HepG2 (cell line): ENCODE data around the gene OTUB2. TPM values are rescaled to one million over a fixed set of nuclear protein-coding genes. Genes with fewer than 3 reads are reported as not detected.

ENCODE experiments used
- ATAC-seq: fragments of 200-7000 bp; cut with Tn5 transposase; 3 replicates; pipeline ENCODE4 v1.9.1; 2020; ENCODE audit warnings: mild to moderate bottlenecking, moderate library complexity
- BruUV-seq: library from RNA; stranded (reverse); fragments of 400-500 nt; replicated peaks from 2 replicates; lab custom pipeline; 2021; lab: Mats Ljungman, UMichigan
- CTCF ChIA-PET: fragments of 300-600 bp; formaldehyde crosslinking; extraction: SDS; loops from one replicate; lab custom pipeline; 2021; ENCODE audit warnings: low total read pairs, inconsistent platforms, low intra/inter-chr PET ratio; lab: Yijun Ruan, JAX
- POLR2A ChIA-PET: fragments of 350-600 bp; sonication (Branson Sonifier 250); formaldehyde crosslinking; loops from one replicate; lab custom pipeline; 2020; ENCODE audit warnings: antibody characterized with exemption, inconsistent platforms; lab: Yijun Ruan, JAX
- DNase-seq: peaks from one replicate; pipeline ENCODE4 v3.0.0-alpha.2; 2015; ENCODE audit warnings: low spot score
- FAIRE-seq: peaks from 3 replicates; lab custom pipeline; 2011; peaks lifted over from hg19 to GRCh38; lab: Jason Lieb, UNC
- H2AFZ ChIP-seq: one replicate; pipeline ENCODE4 v1.6.1; 2011; ENCODE audit warnings: low read length, inconsistent platforms
- H3K27ac ChIP-seq: fragments of 300-600 bp; 3 replicates; pipeline ENCODE4 v1.8.0; 2011; ENCODE audit warnings: mixed run types, mild to moderate bottlenecking, mixed read lengths, low read length, inconsistent platforms; ENCODE audit not compliant: insufficient read depth; ENCODE audit errors: extremely low read length
- H3K27me3 ChIP-seq, 2 experiments: fragments of 200-600 bp in 1 of 2; 2 replicates in 1 of 2; 3 replicates in 1 of 2; pipeline versions ENCODE4 v1.6.0 to v1.8.0; 2011; ENCODE audit warnings: low read length in 2 of 2, mild to moderate bottlenecking in 2 of 2, moderate library complexity in 2 of 2, inconsistent platforms in 1 of 2; ENCODE audit not compliant: insufficient read depth in 2 of 2, control insufficient read depth in 1 of 2
- H3K36me3 ChIP-seq, 2 experiments: fragments of 200-600 bp in 1 of 2; replicated peaks in 1 of 2; 2 replicates in 1 of 2; 3 replicates in 1 of 2; pipeline versions ENCODE4 v1.5.1 to v1.8.0; 2011; ENCODE audit warnings: low read length in 2 of 2, inconsistent platforms in 1 of 2; ENCODE audit not compliant: insufficient read depth in 2 of 2, control insufficient read depth in 1 of 2
- H3K4me1 ChIP-seq: 2 replicates; pipeline ENCODE4 v1.5.1; 2012; ENCODE audit warnings: low read length, inconsistent platforms; ENCODE audit not compliant: insufficient read depth
- H3K4me2 ChIP-seq: 2 replicates; pipeline ENCODE4 v1.6.0; 2011; ENCODE audit warnings: low read depth, low read length, inconsistent platforms
- H3K4me3 ChIP-seq, 3 experiments: fragments of 200-600 bp in 1 of 3; sonication (generic), shearing (Covaris generic) in 1 of 3; replicated peaks in 1 of 3; 2 replicates each; pipeline ENCODE4 v1.5.1; 2011 to 2016; ENCODE audit warnings: low read length in 3 of 3, inconsistent platforms in 2 of 3, low read depth in 2 of 3, mild to moderate bottlenecking in 2 of 3, control low read depth in 1 of 3, mixed read lengths in 1 of 3; ENCODE audit not compliant: insufficient read depth in 1 of 3
- H3K79me2 ChIP-seq: one replicate; pipeline ENCODE4 v1.6.1; 2011; ENCODE audit warnings: low read length, inconsistent platforms; ENCODE audit not compliant: insufficient read depth
- H3K9ac ChIP-seq: 2 replicates; pipeline ENCODE4 v1.6.0; 2011; ENCODE audit warnings: mild to moderate bottlenecking, low read depth, low read length, inconsistent platforms; ENCODE audit not compliant: insufficient read depth
- H3K9me3 ChIP-seq: 2 replicates; pipeline ENCODE4 v1.5.1; 2012; ENCODE audit warnings: mild to moderate bottlenecking, low read length
- H4K20me1 ChIP-seq: 2 replicates; pipeline ENCODE4 v1.6.0; 2011; ENCODE audit warnings: inconsistent platforms, mild to moderate bottlenecking, low read length, moderate library complexity; ENCODE audit not compliant: insufficient read depth
- ATRX ChIP-seq: sonication (generic); formaldehyde crosslinking; IDR thresholded peaks from 2 replicates; pipeline ENCODE4 v1.4.0; 2020; ENCODE audit warnings: missing genetic modification reagents, borderline replicate concordance
- HES4 ChIP-seq: sonication (generic); formaldehyde crosslinking; IDR thresholded peaks from 2 replicates; pipeline ENCODE4 v1.9.0; 2021; ENCODE audit warnings: mild to moderate bottlenecking, missing genetic modification reagents, borderline replicate concordance
- HNRNPK ChIP-seq: fragments of 200-400 bp; formaldehyde crosslinking; IDR thresholded peaks from 2 replicates; pipeline ENCODE4 v1.6.1; 2018; ENCODE audit warnings: low read length, low read depth, moderate library complexity, mild to moderate bottlenecking; ENCODE audit not compliant: poor library complexity, severe bottlenecking
- KLF6 ChIP-seq: IDR thresholded peaks from 2 replicates; pipeline ENCODE4 v1.8.0; 2016; ENCODE audit warnings: missing biosample characterization, missing genetic modification reagents
- KMT2B ChIP-seq: IDR thresholded peaks from 2 replicates; pipeline ENCODE4 v1.6.1; 2016; ENCODE audit warnings: missing genetic modification reagents, missing compliant biosample characterization
- ZFP41 ChIP-seq: sonication (generic); formaldehyde crosslinking; IDR thresholded peaks from 2 replicates; pipeline ENCODE4 v1.4.0; 2020; ENCODE audit warnings: mild to moderate bottlenecking, missing genetic modification reagents, borderline replicate concordance
- ZNF367 ChIP-seq: sonication (generic); formaldehyde crosslinking; IDR thresholded peaks from 2 replicates; pipeline ENCODE4 v1.4.0; 2020; ENCODE audit warnings: missing genetic modification reagents, borderline replicate concordance
- ZNF563 ChIP-seq: sonication (generic); formaldehyde crosslinking; IDR thresholded peaks from 2 replicates; pipeline ENCODE4 v1.8.0; 2022; ENCODE audit warnings: mild to moderate bottlenecking, moderate library complexity, missing genetic modification reagents
- WGBS: methylation state at CpG from one replicate; pipeline ENCODE4 v1.1.6; 2017; ENCODE audit warnings: low lambda C conversion rate; 5-methylcytosine and 5-hydroxymethylcytosine counted together
- in situ Hi-C: cut with HindIII; loops from 2 replicates; pipeline ENCODE4 v1.10.0; 2017; ENCODE audit warnings: low pct_unique_long_range_greater_than_20kb; ENCODE audit not compliant: extremely low pct_ligation_motif_present
- intact Hi-C: fragments of 100-400 bp; cut with micrococcal nuclease; formaldehyde crosslinking; loops from one replicate; pipeline ENCODE4 v1.10.0; 2022; ENCODE audit not compliant: unreplicated experiment
- polyA plus RNA-seq, 8 experiments: library from polyadenylated mRNA; depleted of rRNA in 3 of 8; stranded (reverse) in 7 of 8; unstranded in 1 of 8; fragments of >200 nt; fragmentation: Illumina TruSeq in 4 of 8; extraction: Trizol in 4 of 8; gene quantifications; 2 replicates each; pipeline versions ENCODE4 v1.2.1 to v1.2.3, GENCODE V29; 2011 to 2016; ENCODE audit warnings: low read depth in 4 of 8, missing spikeins in 1 of 8, mixed read lengths in 1 of 8; ENCODE audit not compliant: insufficient read depth in 1 of 8
- total RNA-seq, 5 experiments: library from RNA; depleted of rRNA; stranded (reverse); fragments of >200 nt; fragmentation: Illumina TruSeq; extraction: Trizol; gene quantifications; 2 replicates each; pipeline ENCODE4 v1.2.3, GENCODE V29; 2016; ENCODE audit warnings: low read depth in 1 of 5
- TF ChIP-seq, protein P1 (sequence below): sonication (generic); formaldehyde crosslinking; IDR thresholded peaks from 2 replicates; pipeline ENCODE4 v1.4.0; 2020; ENCODE audit warnings: missing genetic modification reagents
- TF ChIP-seq, protein P2 (sequence below): sonication (generic); formaldehyde crosslinking; IDR thresholded peaks from 2 replicates; pipeline ENCODE4 v1.4.0; 2020; ENCODE audit warnings: missing genetic modification reagents, borderline replicate concordance
- TF ChIP-seq, protein P3 (sequence below), 2 experiments: sonication (generic) in 1 of 2; formaldehyde crosslinking in 1 of 2; IDR thresholded peaks; 2 replicates each; pipeline versions ENCODE4 v1.4.0 to v1.6.1; 2018 to 2020; ENCODE audit warnings: missing genetic modification reagents in 2 of 2, borderline replicate concordance in 1 of 2, low read depth in 1 of 2, mild to moderate bottlenecking in 1 of 2, missing biosample characterization in 1 of 2

The OTUB2 gene
- total and polyA plus RNA-seq, 2 of the 13 experiments (the other 11 are each of a cell fraction or from before 2014, with no cell fraction given): 2.2 to 2.4 TPM

DNA sequence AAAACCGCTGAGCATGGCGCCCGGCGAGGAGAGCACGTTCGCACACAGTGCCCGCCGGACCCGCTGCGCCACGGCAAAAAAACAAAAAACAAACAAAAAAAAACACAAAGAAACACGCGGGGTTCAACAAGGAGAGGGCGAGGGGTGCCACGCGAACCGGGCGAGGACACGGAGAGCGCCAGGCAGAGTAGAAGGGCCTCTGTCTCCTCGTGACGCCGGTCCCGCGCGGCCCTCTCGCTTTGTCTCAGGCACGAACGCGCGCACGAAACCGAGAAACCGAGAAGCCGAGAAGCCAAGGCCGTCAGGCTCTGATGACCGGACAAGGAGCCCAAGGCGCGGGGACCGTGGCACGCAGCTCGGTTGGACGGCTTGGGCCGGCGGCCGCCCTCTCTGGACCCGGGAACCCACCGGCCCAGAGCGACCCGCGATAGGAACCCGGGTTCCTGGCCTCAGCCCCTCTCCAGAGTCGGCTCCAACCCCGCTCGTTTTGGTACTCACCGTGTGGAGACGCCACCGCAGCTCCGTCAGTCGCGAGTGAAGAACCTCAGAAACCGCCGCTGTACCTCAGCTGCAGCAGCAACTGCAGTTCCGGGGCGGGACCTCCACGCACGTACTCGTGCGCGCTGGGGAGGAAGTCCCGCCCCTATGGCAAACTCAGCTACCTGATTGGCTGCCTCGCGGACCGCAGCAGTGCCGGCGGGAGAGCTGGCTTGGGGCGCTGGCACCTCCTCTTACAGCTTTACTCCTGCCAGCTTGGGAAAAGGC is 54.7 kb downstream of the OTUB2 start, which contains the start of the genes DDX24 and IFI27L1:
TSS of gene DDX24 (minus strand) at position 582 of the 765 bp plus-strand sequence. CDS start 1,460 bp downstream, outside the sequence.
TSS of gene IFI27L1 (plus strand) at position 690 of the 765 bp plus-strand sequence. CDS start 15,628 bp downstream, outside the sequence.
- ATAC-seq (peak; percentile 98), FAIRE-seq (peak; percentile 63), DNase-seq (peak; percentile 85)
- Histone ChIP-seq H3K27me3 (no peaks in the 10 kb centered on the region), H3K27ac (peak within 1 kb of the TSS; percentile 81), H3K9ac (peak within 1 kb of the TSS; percentile 98), H3K4me3 (peak within 1 kb of the TSS; percentile 75 to 99 (median 99)), H4K20me1 (peaks cover 32% of the 10 kb centered on the region), H3K4me2 (peak within 1 kb of the TSS; percentile 79), H2AFZ (peak within 1 kb of the TSS; percentile 79), H3K79me2 (peaks cover 62% of the 10 kb centered on the region), H3K9me3 (no peaks in the 10 kb centered on the region), H3K36me3 (peaks cover 1 to 18% of the 10 kb centered on the region in 2 experiments; a peak in 3 of 5 replicates), H3K4me1 (peaks cover 59% of the 10 kb centered on the region)
- intact Hi-C loops (loop anchor here (5.0 kb wide), 2 partner anchors 44 to 46 kb away; partner anchors contain the start of gene IFI27L2), in situ Hi-C loops (no loop called here)
- POLR2A ChIA-PET: interaction anchor here (0.7 to 1.6 kb wide), 12 partner anchors 9 to 212 kb away, joined by 3 to 10 read pairs (median 4); partner anchors contain the start of gene SERPINA10
- CTCF ChIA-PET: no interaction called here
- BruUV-seq: no TSS peak
- 2% methylated on average over 31 of the region's 77 CpGs for WGBS
- TF ChIP-seq HNRNPK (no peak), ATRX (CRISPR knock-in tag) (no peak), HES4 (0 out of 2 replicates have a peak, but pooled peaks have one; percentile 43), ZFP41 (CRISPR knock-in tag) (no peak), KMT2B (CRISPR knock-in tag) (peak; percentile 94), ZNF563 (peak; percentile 88), KLF6 (CRISPR knock-in tag) (0 out of 2 replicates have a peak, but pooled peaks have one; percentile 21), ZNF367 (CRISPR knock-in tag) (no peak)
- TF ChIP-seq, protein P1, sequence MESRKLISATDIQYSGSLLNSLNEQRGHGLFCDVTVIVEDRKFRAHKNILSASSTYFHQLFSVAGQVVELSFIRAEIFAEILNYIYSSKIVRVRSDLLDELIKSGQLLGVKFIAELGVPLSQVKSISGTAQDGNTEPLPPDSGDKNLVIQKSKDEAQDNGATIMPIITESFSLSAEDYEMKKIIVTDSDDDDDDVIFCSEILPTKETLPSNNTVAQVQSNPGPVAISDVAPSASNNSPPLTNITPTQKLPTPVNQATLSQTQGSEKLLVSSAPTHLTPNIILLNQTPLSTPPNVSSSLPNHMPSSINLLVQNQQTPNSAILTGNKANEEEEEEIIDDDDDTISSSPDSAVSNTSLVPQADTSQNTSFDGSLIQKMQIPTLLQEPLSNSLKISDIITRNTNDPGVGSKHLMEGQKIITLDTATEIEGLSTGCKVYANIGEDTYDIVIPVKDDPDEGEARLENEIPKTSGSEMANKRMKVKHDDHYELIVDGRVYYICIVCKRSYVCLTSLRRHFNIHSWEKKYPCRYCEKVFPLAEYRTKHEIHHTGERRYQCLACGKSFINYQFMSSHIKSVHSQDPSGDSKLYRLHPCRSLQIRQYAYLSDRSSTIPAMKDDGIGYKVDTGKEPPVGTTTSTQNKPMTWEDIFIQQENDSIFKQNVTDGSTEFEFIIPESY (CRISPR knock-in tag): no peak
- TF ChIP-seq, protein P2, sequence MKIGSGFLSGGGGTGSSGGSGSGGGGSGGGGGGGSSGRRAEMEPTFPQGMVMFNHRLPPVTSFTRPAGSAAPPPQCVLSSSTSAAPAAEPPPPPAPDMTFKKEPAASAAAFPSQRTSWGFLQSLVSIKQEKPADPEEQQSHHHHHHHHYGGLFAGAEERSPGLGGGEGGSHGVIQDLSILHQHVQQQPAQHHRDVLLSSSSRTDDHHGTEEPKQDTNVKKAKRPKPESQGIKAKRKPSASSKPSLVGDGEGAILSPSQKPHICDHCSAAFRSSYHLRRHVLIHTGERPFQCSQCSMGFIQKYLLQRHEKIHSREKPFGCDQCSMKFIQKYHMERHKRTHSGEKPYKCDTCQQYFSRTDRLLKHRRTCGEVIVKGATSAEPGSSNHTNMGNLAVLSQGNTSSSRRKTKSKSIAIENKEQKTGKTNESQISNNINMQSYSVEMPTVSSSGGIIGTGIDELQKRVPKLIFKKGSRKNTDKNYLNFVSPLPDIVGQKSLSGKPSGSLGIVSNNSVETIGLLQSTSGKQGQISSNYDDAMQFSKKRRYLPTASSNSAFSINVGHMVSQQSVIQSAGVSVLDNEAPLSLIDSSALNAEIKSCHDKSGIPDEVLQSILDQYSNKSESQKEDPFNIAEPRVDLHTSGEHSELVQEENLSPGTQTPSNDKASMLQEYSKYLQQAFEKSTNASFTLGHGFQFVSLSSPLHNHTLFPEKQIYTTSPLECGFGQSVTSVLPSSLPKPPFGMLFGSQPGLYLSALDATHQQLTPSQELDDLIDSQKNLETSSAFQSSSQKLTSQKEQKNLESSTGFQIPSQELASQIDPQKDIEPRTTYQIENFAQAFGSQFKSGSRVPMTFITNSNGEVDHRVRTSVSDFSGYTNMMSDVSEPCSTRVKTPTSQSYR: no peak
- TF ChIP-seq, protein P3, sequence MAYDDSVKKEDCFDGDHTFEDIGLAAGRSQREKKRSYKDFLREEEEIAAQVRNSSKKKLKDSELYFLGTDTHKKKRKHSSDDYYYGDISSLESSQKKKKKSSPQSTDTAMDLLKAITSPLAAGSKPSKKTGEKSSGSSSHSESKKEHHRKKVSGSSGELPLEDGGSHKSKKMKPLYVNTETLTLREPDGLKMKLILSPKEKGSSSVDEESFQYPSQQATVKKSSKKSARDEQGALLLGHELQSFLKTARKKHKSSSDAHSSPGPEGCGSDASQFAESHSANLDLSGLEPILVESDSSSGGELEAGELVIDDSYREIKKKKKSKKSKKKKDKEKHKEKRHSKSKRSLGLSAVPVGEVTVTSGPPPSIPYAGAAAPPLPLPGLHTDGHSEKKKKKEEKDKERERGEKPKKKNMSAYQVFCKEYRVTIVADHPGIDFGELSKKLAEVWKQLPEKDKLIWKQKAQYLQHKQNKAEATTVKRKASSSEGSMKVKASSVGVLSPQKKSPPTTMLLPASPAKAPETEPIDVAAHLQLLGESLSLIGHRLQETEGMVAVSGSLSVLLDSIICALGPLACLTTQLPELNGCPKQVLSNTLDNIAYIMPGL (CRISPR knock-in tag; IDR thresholded peaks at IDR 0.05; ENCODE audit: borderline replicate concordance in 1 of 2, low read depth in 1 of 2): peak in 1 of 2 experiments; percentile 42; a peak in 1 of 4 replicates
